Heart left ventricle (tissue), 13 donors: ENCODE data around the gene DKK3.

ENCODE experiments used
- POLR2A ChIP-seq, 2 donors: fragments of 450-650 bp; IDR thresholded peaks; one replicate each; pipeline ENCODE4 v1.6.1; 2017; ENCODE audit warnings: antibody characterized with exemption in 2 of 2, mild to moderate bottlenecking in 2 of 2, moderate library complexity in 2 of 2
- TF ChIP-seq, protein P1 (sequence below), 12 donors: fragments of 200-600 bp; sonication (generic) in 4 of 12; IDR thresholded peaks; one replicate each; pipeline versions ENCODE4 v1.5.0 to v1.8.0; 2018 to 2022; ENCODE audit warnings: antibody characterized with exemption in 12 of 12, mild to moderate bottlenecking in 5 of 12
- donor health status: ischemic (EF 13 %, LVEDD 7.1; RV severe dilation, severe dysfunction).
- donor health status: DM: no; HTN: yes; CAD: no.
- donor health status: DM: no; HTN: no; CAD: no.
- donor health status: ischemic (EF 25% LVEDD 6.9; RV normal size, moderate dysfunction).
- donor health status: ischemic (EF 25% LVEDD 5.7; RV mildly dilated, moderate dysfunction).
- donor health status: ischemic (EF 35%, LVEDD 5.7; RV mildly dilated, moderate dysfunction).
- donor health status: nonischemic (EF 11% LVEDD 7.7; RV severe dilation, severe dysfunction).
- donor health status: DM: yes; HTN: yes; CAD: no.
- donor health status: PGD.
- donor health status: ischemic (EF 29% LVEDD 5.4; RV normal size, mild dysfunction).
- donor health status: nonischemic (EF 23%, LVEDD 6.1; RV moderate dilation, normal function).

DNA sequence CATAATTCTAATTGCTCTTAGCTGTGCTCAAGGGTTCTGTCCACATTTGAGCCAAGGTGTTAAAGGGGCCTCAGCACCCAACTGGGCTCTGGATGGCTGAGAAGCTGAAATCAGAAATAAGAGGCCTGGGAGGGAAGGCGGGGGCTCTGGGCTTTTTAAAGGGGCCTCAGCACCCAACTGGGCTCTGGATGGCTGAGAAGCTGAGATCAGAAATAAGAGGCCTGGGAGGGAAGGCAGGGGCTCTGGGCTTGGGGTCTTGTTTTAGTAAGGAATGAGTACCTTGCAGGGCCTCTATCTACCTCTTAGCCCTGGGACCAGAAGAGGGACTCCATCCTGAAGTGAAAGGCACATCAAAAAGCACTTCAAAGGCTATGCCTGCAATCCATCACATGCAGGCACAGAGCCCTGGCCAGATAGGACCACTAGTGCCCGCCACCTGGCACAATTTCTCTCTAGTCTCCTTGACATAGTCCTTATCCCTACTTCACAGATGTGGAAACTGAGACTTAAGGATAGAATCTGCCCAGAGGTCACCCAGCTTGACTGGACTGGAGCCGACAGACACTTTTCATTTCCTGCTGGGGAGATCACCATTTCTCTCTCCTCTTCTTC is 35.6 kb downstream of the DKK3 start:
- TF ChIP-seq, protein P1, sequence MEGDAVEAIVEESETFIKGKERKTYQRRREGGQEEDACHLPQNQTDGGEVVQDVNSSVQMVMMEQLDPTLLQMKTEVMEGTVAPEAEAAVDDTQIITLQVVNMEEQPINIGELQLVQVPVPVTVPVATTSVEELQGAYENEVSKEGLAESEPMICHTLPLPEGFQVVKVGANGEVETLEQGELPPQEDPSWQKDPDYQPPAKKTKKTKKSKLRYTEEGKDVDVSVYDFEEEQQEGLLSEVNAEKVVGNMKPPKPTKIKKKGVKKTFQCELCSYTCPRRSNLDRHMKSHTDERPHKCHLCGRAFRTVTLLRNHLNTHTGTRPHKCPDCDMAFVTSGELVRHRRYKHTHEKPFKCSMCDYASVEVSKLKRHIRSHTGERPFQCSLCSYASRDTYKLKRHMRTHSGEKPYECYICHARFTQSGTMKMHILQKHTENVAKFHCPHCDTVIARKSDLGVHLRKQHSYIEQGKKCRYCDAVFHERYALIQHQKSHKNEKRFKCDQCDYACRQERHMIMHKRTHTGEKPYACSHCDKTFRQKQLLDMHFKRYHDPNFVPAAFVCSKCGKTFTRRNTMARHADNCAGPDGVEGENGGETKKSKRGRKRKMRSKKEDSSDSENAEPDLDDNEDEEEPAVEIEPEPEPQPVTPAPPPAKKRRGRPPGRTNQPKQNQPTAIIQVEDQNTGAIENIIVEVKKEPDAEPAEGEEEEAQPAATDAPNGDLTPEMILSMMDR (IDR thresholded peaks at IDR 0.05) = no peak
- TF ChIP-seq POLR2A (IDR thresholded peaks at IDR 0.05) = no peak
